ENCODE measurements around the gene GNAT1.
A peak's percentile ranks its signal among the peaks of the same experiment; 100 is the strongest.

Gene GNAT1

DNA sequence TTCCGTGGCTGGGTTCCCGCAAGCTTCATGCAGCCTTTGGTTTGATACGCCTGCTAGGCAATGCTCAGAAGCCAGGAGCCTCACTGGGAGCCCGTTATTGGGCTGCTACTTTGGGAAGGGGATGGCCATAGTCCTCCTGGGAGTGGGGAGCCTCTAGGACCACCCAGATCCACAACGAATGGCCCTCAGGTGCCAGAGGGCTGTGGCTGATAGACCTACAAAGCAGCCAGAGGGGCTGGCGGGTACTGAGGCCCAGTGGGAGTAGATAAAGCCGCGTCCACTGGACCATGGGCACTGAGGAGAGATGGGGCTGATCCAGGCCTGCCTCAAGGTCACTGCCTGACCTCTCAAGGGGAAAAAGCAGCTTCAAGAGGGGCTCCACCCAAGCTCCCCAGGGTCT is 714 bp downstream of the GNAT1 start:
- TF ChIP-seq CTBP1 (IDR thresholded peaks at IDR 0.05; ENCODE audit: borderline replicate concordance): no peak
- DNase-seq (ENCODE audit: extremely low spot score): no peak
- POLR2A ChIA-PET: interaction anchor here (1.1 to 1.5 kb wide), 2 partner anchors 33 to 44 kb away, joined by 3 to 4 read pairs; partner anchors contain the start of gene GNAI2
- CTCF ChIA-PET: interaction anchor here (0.7 to 2.4 kb wide), 8 partner anchors 11 to 71 kb away, joined by 3 to 14 read pairs (median 4); no protein-coding TSS in a partner anchor

DNA sequence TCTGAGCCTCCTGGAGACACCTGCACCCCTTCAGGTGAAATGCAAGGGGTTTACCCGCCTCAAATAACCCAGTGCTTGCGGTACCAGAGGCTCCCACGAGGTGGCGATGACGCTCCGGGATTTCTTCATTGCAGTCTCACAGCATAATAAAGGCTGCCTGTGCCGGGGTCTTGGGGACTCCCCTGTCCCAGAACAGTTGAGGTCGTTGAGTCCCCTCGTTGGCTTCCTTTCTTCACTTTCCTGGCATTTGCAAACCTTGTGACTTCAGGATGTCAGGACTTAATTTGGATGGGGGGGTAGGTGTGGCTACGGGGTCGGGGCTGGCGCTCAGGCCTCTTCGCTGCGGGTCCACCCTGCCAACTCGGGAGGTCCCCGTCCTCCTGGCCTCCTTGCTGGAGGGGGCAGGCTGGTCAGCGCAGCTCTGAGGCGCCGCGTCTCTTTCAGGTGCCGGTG is 1.3 kb downstream of the GNAT1 start:
- CTCF ChIA-PET: interaction anchor here (0.7 to 2.8 kb wide), 9 partner anchors 11 to 72 kb away, joined by 3 to 22 read pairs (median 4); no protein-coding TSS in a partner anchor
- TF ChIP-seq ARNT (IDR thresholded peaks at IDR 0.05) (0 out of 2 replicates have a peak, but pooled peaks have one; percentile 13), FOXM1 (IDR thresholded peaks at IDR 0.05; ENCODE audit: borderline replicate concordance) (no peak)
- TF ChIP-seq, protein P1, sequence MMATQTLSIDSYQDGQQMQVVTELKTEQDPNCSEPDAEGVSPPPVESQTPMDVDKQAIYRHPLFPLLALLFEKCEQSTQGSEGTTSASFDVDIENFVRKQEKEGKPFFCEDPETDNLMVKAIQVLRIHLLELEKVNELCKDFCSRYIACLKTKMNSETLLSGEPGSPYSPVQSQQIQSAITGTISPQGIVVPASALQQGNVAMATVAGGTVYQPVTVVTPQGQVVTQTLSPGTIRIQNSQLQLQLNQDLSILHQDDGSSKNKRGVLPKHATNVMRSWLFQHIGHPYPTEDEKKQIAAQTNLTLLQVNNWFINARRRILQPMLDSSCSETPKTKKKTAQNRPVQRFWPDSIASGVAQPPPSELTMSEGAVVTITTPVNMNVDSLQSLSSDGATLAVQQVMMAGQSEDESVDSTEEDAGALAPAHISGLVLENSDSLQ (IDR thresholded peaks at IDR 0.05): no peak
- POLR2A ChIA-PET: interaction anchor here (1.1 kb wide), 1 partner anchor 33 kb away, joined by 4 read pairs; no protein-coding TSS in a partner anchor
- peak; percentile 74 for DNase-seq (ENCODE audit: extremely low spot score)

DNA sequence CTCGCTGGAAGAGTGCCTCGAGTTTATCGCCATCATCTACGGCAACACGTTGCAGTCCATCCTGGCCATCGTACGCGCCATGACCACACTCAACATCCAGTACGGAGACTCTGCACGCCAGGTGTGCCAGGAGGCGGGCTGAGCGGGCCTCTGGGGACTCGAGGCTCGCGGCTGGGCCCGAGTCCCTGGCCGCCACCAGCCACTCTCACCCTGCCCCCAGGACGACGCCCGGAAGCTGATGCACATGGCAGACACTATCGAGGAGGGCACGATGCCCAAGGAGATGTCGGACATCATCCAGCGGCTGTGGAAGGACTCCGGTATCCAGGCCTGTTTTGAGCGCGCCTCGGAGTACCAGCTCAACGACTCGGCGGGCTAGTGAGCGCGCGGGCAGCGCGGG is 1.9 kb downstream of the GNAT1 start:
- ChIA-PET CTCF (interaction anchor here (1.3 to 3.4 kb wide), 6 partner anchors 10 to 106 kb away, joined by 3 to 35 read pairs (median 12); partner anchors contain the start of genes HYAL3, NAA80 and SLC38A3), POLR2A (no interaction called here)
- DNase-seq (ENCODE audit: extremely low spot score): no peak
- TF ChIP-seq NFRKB (IDR thresholded peaks at IDR 0.05) (no peak), ELF4 (IDR thresholded peaks at IDR 0.05) (no peak), L3MBTL2 (conservative IDR thresholded peaks at IDR 0.05) (no peak), FOXK2 (IDR thresholded peaks at IDR 0.05) (no peak), LEF1 (IDR thresholded peaks at IDR 0.05; ENCODE audit: borderline replicate concordance) (no peak), FOXM1 (IDR thresholded peaks at IDR 0.05; ENCODE audit: borderline replicate concordance) (no peak)

DNA sequence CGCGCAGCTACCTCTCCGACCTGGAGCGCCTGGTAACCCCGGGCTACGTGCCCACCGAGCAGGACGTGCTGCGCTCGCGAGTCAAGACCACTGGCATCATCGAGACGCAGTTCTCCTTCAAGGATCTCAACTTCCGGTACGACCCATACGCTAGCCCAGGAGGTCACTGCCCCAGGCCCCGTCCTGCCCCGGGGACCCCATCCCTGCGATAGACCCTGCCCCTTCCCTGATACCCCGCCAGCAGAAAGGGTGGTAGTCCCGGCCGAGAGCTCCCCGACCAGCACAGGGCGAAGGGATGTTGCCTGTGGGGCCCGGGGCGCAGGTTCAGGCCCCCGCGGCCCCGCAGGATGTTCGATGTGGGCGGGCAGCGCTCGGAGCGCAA is 2.3 kb downstream of the GNAT1 start:
- POLR2A ChIA-PET: no interaction called here
- no peak for TF ChIP-seq BHLHE40 (IDR thresholded peaks at IDR 0.05; ENCODE audit: borderline replicate concordance)
- TF ChIP-seq LEF1 (IDR thresholded peaks at IDR 0.05; ENCODE audit: borderline replicate concordance): no peak
- TF ChIP-seq ZNF384 (IDR thresholded peaks at IDR 0.05): no peak
- no peak for TF ChIP-seq SP1 (IDR thresholded peaks at IDR 0.05)
- TF ChIP-seq HDGF (IDR thresholded peaks at IDR 0.05; ENCODE audit: borderline replicate concordance): no peak
- no peak for DNase-seq (ENCODE audit: extremely low spot score)
- CTCF ChIA-PET: interaction anchor here (1.2 to 3.4 kb wide), 10 partner anchors 10 to 105 kb away, joined by 3 to 35 read pairs (median 8); partner anchors contain the start of genes HYAL3, NAA80 and SLC38A3

DNA sequence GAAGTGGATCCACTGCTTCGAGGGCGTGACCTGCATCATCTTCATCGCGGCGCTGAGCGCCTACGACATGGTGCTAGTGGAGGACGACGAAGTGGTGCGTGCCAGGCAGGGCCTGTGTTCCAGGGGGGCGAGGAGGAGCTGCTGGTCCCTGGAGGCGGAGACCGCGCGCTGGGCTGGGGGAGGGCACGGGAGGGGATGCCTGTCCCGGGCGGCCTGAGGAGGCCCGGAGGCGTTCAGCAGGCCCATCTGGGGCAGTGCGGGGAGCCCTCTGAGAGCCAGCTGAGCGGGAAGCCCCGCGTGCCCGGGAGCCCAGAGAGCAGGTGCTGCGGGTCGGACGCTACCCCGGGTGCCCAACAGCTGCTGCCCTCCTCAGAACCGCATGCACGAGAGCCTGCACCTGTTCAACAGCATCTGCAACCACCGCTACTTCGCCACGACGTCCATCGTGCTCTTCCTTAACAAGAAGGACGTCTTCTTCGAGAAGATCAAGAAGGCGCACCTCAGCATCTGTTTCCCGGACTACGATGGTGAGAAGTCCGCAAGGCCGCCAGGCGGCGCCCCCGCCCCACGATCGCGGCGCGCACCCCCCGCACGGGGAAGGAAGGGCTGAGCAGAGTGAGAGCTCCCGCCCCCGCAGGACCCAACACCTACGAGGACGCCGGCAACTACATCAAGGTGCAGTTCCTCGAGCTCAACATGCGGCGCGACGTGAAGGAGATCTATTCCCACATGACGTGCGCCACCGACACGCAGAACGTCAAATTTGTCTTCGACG is 2.9 kb downstream of the GNAT1 start:
- TF ChIP-seq LEF1 (IDR thresholded peaks at IDR 0.05; ENCODE audit: borderline replicate concordance) (no peak), TARDBP (IDR thresholded peaks at IDR 0.05) (no peak), CTBP1 (IDR thresholded peaks at IDR 0.05; ENCODE audit: borderline replicate concordance) (no peak), SP1 (IDR thresholded peaks at IDR 0.05) (no peak), SUZ12 (IDR thresholded peaks at IDR 0.05) (no peak), L3MBTL2 (conservative IDR thresholded peaks at IDR 0.05) (peak; percentile 97), BHLHE40 (IDR thresholded peaks at IDR 0.05; ENCODE audit: borderline replicate concordance) (no peak), NFRKB (IDR thresholded peaks at IDR 0.05) (no peak)
- ChIA-PET CTCF (interaction anchor here (0.6 to 3.4 kb wide), 27 partner anchors 9 to 232 kb away, joined by 3 to 35 read pairs (median 4); partner anchors contain the start of genes GNAI2, HYAL3, NAA80 and SLC38A3), POLR2A (interaction anchor here (0.5 to 1.5 kb wide), 6 partner anchors 10 to 412 kb away, joined by 3 to 8 read pairs (median 4); partner anchors contain the start of genes GNAI2, SLC38A3 and TUSC2)
- peak; percentile 79 for DNase-seq (ENCODE audit: extremely low spot score)

DNA sequence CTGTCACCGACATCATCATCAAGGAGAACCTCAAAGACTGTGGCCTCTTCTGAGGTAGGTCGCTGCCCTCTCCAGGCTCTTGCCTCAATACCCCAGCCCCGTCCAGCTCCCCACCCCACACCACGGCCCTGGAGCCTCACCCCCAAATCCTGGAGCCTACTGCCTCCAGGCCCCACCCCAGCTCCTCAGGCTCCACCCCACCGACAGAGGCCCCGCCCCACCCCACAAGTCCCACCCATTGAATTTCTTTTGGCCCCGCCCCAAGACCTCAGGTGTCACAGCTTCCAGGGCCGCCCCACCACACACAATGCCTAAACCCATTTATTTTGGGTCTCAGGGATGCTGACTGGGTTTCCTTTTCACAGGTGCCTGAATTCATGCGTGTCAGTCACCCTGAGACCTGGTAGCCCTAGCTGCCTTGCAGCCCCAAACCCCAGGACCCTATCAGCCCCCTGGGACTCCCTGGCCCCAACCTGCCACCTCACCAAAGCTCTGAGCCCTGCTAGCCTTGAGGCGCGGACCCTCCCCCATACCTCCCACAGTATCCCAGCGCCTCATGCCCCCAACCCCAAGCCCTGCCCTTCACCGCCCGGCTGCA is 3.6 kb downstream of the GNAT1 start:
- POLR2A ChIA-PET: interaction anchor here (0.5 to 1.5 kb wide), 6 partner anchors 9 to 413 kb away, joined by 3 to 8 read pairs (median 4); partner anchors contain the start of genes GNAI2, SLC38A3 and TUSC2
- CTCF ChIA-PET: interaction anchor here (0.6 to 3.4 kb wide), 25 partner anchors 9 to 233 kb away, joined by 3 to 35 read pairs (median 5); partner anchors contain the start of genes GNAI2, HYAL3, NAA80 and SLC38A3
- TF ChIP-seq BHLHE40 (IDR thresholded peaks at IDR 0.05; ENCODE audit: borderline replicate concordance) (no peak), NFRKB (IDR thresholded peaks at IDR 0.05) (no peak), ZNF384 (IDR thresholded peaks at IDR 0.05) (no peak), ELF4 (IDR thresholded peaks at IDR 0.05) (no peak), FOXA1 (IDR thresholded peaks at IDR 0.05) (no peak), L3MBTL2 (conservative IDR thresholded peaks at IDR 0.05) (no peak), SP1 (IDR thresholded peaks at IDR 0.05) (no peak), FOXM1 (IDR thresholded peaks at IDR 0.05; ENCODE audit: borderline replicate concordance) (no peak), CTBP1 (IDR thresholded peaks at IDR 0.05; ENCODE audit: borderline replicate concordance) (no peak), FOXK2 (IDR thresholded peaks at IDR 0.05) (no peak), TARDBP (IDR thresholded peaks at IDR 0.05) (no peak), HDGF (IDR thresholded peaks at IDR 0.05; ENCODE audit: borderline replicate concordance) (no peak), ARNT (IDR thresholded peaks at IDR 0.05) (no peak), SUZ12 (IDR thresholded peaks at IDR 0.05) (no peak), LEF1 (IDR thresholded peaks at IDR 0.05; ENCODE audit: borderline replicate concordance) (no peak)
- TF ChIP-seq, protein P1 (IDR thresholded peaks at IDR 0.05): no peak
- DNase-seq (ENCODE audit: extremely low spot score): peak; percentile 82
